Fibroblast of villous mesenchyme (primary cell): ENCODE results near the gene PPIL6. TPM values are rescaled to one million over a fixed set of nuclear protein-coding genes. Genes with fewer than 3 reads are reported as not detected.

Source experiments
- DNase-seq: peaks from one replicate; pipeline ENCODE4 v3.0.0-alpha.2; 2010; ENCODE audit warnings: low read depth
- H3K4me3 ChIP-seq: 2 replicates; pipeline ENCODE4 v1.5.1; 2011; ENCODE audit warnings: low read depth, mild to moderate bottlenecking, low read length
- total RNA-seq: library from RNA; depleted of rRNA; stranded (reverse); fragments of >200 nt; gene quantifications from 2 replicates; pipeline ENCODE4 v1.2.3, GENCODE V29; 2012
- TF ChIP-seq, protein P1 (sequence below): IDR thresholded peaks from 2 replicates; pipeline ENCODE4 v1.5.1; 2012; ENCODE audit warnings: low read depth, mild to moderate bottlenecking, low read length; ENCODE audit not compliant: insufficient read depth

Gene PPIL6
- total RNA-seq, 1 donor: 1.7 TPM

DNA sequence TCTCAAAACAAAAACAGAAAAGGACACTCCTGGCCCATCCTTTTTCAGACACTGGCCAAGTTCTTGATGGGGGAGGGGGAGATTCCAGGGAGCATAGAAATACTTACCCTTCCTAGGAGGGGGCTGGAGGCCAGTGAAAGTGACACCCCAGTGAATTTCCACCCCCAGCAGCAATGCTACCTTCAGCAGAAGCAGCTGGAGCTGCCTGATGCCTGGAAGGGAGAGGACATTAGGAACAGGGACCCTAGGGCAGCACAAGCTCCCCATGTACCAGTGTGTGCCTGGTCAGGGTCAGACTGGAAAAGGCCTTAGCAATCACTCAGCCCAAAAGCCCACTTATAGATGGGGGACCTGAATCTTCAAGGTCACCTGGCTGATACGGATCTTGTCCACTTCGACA, 12.7 kb upstream of the PPIL6 start:
- TF ChIP-seq, protein P1, sequence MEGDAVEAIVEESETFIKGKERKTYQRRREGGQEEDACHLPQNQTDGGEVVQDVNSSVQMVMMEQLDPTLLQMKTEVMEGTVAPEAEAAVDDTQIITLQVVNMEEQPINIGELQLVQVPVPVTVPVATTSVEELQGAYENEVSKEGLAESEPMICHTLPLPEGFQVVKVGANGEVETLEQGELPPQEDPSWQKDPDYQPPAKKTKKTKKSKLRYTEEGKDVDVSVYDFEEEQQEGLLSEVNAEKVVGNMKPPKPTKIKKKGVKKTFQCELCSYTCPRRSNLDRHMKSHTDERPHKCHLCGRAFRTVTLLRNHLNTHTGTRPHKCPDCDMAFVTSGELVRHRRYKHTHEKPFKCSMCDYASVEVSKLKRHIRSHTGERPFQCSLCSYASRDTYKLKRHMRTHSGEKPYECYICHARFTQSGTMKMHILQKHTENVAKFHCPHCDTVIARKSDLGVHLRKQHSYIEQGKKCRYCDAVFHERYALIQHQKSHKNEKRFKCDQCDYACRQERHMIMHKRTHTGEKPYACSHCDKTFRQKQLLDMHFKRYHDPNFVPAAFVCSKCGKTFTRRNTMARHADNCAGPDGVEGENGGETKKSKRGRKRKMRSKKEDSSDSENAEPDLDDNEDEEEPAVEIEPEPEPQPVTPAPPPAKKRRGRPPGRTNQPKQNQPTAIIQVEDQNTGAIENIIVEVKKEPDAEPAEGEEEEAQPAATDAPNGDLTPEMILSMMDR: no peak
- no peak for DNase-seq
- no peak overlapping the region for H3K4me3 ChIP-seq

DNA sequence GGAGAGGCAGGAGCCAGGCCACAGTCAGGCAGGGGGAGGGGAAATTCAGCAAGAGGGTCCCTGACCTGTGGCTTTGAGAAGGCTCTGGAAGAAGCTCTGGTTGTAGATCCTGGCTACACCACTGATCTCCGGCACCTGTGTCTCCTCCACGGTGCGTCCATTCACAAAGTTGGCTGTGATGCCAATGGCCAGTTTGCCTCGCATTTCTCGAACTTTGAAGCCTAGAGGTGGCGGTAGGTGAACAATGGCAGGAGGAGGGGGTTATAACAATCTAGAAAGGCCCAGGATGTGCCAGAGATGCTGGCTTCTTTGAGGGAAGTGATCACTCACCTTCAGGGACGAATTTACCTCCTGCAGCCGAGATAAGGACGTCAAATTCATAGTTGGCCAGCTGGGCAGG, 11.8 kb upstream of the PPIL6 start:
- no peak overlapping the region for H3K4me3 ChIP-seq
- DNase-seq: no peak
- TF ChIP-seq, protein P1: no peak

GRCh38 chr6:109451376-109451775, 10.9 kb upstream of the PPIL6 start:
- H3K4me3 ChIP-seq: no peak overlapping the region
- TF ChIP-seq, protein P1: no peak
- DNase-seq: no peak

DNA sequence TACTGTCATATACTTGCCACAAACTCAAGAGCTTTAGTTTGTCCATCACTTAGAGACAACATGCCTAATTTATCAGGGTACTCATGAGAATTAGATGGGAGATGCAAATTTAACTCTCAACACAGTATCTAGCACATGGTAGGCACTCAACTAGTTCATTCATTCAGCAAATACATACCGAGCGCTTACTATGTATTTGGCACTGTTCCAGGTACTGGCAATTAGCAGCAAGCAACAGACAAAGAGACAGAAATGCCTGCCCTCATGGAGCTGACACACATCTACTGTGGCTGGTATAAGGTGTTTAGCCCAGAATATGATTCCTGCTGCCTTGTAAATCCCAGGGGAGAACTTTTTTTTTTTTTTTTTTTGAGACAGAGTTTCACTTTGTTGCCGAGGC, 10.4 kb upstream of the PPIL6 start:
- no peak for DNase-seq
- TF ChIP-seq, protein P1: no peak

DNA sequence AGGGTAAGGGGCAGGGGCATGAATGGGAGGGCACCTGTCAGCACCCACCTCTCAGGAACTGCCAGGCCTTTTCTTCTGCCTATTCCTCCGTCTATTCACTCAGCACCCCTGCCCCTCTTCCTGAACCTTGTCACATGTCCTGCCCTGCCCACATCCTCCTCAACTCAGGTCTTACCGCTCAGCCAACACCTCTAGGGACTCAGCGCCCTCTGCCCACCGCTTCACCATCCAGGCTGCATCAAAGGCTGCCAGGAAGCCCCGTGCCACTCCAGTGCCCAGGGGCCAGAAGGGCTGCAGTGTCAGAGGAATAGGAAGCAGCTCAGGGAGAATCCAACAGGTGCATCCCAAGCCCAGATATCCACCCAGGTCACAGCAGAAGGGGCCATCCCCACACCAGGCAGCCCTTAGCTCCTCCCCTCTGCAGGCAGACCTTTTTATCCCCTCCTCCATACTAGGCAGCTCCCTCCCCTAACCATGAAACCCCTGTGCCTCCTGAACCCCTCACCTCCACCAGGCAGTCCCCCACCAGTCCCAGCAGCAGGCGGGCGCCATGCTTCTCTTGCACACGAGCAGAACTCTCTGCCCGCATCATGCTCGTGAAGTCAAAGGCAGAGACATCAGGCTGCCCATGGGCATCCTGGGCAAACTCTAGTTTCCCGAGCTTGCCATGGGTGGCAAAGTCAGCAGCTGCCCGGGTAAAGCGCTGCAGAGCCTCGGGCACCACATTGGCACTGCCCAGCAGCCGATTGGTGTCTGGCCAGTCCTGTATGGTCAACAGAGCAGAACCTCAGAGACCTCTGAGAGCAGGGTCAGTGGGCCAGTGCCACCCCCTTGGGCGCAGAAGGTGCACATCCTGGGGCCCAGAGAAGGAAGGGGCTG, 9.6 kb upstream of the PPIL6 start:
- no peak for DNase-seq
- TF ChIP-seq, protein P1: no peak
- no peak overlapping the region for H3K4me3 ChIP-seq

More for the DNA sequence above, 10.4 kb upstream of the PPIL6 start:
- H3K4me3 ChIP-seq: no peak overlapping the region

DNA sequence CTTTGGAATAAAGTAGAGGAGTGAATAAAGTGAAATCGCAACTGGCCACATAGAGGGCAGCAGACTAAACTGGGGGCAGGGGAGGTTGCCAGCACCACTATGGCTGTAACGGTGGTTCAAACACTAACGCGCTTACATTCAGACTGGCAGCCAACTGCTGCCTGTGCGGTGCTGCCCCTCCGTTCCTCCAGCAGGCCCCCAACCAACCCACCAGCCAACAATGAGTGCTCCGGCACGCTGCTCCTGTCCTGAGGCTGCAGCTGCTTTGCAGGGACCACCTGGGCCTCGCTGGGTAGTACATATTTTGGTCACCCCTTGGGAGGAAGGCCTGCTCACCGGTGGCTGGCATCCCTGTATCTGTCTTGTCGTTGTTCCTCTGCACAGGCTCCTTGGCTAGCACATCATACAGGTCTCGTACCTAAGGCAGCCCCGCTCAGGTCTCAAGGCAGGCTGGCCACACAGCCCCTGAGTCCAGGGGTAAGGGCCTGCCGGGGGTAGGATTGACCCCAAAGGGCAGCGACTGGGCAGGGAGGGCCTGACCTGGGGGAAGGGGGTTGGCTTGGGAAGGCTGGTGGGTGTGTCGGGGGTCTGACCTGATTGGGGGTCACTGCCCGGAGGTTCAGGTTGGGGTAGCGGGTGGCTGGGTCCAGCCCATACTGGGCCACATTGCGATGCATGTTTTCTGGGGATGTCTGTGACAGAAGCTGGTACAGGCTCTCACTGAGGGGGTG, 8.8 kb upstream of the PPIL6 start:
- TF ChIP-seq, protein P1: no peak
- H3K4me3 ChIP-seq: no peak overlapping the region
- DNase-seq: no peak
